ENCODE results near the gene EDAR.

The EDAR gene

DNA sequence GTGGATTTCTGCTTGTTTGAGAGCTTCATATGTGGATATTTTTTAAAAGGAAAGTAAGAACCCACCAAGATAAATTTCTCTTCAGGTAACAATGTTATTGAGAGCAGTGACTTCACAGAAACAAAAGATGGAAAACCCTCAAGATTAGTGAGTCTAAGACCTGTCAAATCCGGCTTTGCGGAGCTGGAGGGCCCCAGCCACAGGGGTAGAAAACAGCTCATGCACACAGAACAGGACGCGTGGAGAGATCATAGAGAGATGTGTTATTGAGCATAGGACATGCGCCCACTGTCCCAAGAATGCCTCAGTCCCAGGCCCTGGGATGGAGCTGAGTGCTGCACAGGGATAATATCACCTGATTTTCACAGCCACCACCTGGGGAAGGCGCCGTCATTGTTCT is 21.3 kb downstream of the EDAR start:
- DNase-seq (ENCODE audit: low spot score), result no peak

DNA sequence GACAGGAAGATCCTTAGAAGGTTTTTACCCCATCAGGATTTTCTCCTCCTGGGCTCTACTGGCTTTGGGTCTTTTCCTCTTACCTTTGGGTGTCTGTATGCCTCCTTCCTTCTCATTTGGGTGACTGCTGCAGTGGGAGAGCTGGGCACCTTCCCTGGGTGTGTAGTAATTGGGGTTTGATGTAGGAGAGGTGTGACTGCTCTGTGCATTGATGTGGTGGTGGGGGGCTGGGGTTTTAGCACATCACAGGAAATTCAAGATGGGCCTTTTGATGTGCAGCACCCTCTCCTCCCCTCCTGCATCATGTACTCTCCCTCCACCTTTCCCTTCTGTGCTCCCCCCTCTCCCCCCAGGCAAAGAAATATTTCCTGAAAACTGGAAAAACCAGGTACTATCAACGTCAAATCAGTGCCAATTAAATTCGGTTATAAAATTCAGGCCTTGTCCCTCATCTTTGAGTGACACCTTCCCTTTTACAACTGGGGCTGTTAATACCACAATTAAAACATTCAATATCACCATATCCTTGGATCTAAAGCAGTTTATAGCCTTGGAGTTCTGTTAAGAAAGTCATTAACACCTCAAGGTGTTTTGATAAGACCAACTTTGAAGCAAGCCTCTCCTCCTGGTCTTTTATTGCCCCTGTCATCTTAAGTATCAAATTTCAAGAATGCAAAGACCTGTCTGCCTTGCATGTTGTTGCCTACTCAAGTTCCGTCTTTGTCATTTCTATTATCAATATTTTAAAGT is 23.3 kb downstream of the EDAR start:
- DNase-seq (ENCODE audit: low spot score), result no peak

DNA sequence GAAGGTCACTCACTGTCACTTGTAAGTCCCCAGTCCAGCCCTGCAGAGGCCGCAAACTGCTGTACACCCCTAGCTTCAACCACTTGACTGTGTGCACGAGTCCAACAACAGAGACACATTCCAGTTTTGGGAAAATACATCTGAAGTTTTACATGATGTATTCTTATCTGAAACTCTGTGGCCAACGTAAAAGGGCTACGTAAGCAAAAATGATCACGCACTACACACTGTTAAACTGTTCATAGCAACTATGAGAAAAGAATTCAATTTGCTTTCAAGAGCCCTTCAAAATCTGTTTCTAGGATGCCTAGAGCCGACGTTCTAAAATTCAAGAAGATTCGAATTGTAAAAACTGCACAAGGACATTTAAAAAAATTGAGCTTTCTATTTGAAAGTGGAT is 26.0 kb downstream of the EDAR start:
- no peak for DNase-seq (ENCODE audit: low spot score)

DNA sequence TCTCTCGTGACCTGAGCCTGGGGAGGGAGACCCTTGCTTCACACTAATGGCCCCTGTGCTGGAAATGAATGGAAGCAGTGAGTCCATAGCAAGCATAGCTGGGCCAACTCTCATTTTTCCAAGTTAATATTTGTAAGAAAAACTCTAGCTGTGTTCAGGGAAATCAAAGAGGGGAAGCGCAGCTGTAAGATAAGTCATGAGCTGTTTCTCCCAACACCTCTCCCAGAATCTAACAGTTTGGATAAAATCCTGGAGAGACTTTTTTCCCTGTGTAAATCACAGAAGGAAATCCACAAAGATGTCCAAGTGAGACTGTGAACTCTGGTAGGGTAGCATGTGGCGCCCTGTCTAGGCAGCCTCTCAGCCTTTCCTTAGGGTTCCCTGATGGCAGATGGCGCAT is 27.2 kb downstream of the EDAR start:
- no peak for DNase-seq (ENCODE audit: low spot score)

DNA sequence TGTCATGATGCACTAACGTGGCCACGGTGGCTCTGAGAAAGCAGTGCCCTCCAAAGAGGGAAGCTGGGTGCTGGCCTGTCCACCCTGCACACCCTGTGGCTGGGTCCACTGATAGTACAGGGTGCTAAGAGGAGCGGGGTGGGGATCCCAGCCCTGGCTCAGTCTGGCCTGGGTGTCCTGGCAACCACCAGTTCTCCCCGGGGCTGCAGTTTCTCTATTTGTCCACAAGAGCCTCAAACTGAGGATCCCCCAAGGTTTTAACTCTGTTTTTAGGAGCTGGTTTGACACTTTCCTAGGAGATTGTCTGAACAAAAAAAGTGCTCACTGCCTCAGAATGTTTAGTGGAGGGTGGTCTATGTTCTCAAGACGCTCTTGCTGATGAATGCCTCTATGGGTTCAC is 29.0 kb downstream of the EDAR start:
- no peak for DNase-seq (ENCODE audit: low spot score)

DNA sequence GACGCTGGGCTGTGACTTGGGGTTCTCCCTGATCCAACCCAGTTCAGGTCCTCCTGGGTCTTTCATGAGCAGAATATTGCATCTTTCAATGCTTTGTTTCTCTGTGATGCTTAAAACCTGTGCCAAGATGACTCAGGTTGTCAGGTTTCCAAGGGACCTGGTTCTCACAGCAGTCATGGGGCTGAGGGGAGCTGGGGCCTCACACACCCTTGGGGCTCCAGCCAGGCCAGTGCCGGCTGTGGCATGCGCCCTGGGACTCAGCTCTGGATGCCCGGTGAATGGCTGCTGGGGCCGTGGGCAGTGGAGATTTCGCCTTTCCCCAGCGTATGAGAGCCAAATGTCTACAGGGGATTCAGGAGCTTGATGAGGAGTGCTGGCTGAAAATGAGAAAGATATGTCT is 29.6 kb downstream of the EDAR start:
- no peak for DNase-seq (ENCODE audit: low spot score)

DNA sequence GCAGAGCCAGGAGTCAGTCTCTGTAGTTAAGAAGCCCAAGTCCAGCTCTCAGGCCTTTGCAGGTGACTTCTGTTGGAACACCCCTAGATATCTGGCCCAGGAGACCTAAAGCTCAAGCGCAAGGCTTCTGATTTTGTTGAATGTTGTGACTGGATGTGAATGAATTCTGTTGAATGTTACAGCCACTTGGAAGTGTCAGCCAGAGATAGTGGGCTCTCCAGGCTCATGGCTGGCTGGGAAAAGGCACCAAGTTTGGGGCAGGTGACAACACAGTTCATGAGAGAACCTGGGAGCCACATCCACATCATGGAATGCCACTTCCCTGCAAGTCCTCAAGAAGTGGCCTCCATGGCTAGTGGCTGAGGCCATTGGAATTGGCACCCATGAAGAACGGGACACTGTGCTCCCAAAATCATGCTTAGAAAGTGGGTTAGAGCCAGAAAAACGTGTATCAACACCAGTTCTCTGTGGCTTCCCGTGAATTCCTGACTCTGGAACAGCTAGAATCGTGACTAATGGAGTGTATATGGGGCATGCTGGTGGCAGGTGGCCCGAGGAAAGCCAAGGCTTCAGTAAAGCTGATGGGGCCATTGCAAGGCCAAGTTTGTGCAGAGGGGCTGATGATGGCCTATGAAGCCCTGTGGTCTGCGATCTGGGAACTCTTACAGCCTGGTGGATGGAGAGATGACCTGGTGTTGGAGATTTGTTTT is 30.2 kb downstream of the EDAR start:
- DNase-seq (ENCODE audit: low spot score), result no peak

DNA sequence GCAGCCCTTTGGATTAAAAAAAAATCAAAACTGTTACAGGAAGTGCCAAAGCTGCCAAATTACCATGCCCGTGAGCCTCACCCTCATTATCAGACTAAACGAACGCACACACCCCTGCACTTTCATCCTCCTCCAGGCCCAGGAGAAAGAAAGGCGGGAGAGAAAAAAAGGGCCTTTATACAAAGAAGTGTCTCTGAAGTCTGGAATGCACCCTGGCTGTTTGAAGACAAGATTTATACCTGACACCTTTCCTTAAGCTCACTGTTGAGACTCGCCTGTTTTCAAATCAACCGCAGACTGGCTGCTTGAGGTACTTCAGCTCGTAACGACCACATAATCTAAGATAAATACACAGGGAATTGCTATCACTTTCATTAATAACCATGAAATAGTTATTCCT is 31.0 kb downstream of the EDAR start:
- no peak for DNase-seq (ENCODE audit: low spot score)

DNA sequence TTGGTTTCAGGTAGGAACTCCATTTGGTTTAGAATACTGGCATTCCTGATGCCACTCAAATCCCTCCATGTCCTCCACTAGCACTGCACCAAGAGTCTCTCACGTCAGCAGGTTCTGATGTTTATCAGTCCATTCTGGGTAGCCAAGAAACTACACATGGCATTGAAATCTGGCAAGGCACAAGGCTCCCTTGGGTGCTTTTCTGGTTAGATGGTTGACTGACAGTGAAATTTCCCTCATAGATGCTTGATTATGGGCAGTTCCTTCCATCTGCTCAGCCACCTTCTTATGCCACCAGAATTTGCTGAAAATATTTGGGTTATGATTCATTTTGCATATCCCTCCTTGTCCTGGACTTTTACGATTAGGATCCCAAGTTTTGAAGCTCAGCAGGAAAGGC is 32.6 kb downstream of the EDAR start:
- no peak for DNase-seq (ENCODE audit: low spot score)

DNA sequence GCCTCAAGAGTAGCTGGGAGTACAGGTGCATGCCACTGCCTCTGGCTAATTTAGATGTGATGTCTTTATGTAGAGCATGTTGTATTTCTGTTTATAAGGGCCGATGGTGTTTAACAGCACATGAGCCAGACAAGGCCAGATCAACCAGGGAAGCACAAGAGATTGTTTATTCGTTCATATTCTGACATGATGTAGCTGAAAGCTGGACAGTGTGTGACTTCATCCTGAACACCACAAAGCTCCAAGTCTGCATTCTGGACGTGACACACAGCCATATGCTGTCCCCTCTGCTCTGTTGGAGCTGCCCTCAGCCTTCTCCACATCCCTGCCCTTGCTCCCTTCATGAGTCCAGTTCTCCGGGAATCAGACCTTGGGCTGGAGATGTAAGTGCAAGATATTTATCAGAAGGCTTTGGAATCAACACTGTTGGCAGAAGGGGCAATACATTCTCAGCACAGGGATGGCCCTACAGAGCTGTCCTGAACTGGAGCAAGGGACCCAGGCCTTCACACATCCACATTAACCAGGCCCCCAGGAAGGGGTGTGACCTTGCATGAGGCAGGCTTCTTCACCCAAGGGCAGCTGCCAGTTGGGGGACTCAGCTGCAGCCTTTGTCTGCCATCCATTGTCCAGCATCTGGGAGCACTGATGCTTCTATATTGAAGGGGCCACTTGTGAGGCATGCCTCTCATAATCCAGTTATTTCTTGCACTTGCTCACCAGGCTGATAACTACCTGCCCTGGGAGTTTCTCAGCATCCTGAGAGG is 38.5 kb downstream of the EDAR start:
- no peak for DNase-seq (ENCODE audit: low spot score)

DNA sequence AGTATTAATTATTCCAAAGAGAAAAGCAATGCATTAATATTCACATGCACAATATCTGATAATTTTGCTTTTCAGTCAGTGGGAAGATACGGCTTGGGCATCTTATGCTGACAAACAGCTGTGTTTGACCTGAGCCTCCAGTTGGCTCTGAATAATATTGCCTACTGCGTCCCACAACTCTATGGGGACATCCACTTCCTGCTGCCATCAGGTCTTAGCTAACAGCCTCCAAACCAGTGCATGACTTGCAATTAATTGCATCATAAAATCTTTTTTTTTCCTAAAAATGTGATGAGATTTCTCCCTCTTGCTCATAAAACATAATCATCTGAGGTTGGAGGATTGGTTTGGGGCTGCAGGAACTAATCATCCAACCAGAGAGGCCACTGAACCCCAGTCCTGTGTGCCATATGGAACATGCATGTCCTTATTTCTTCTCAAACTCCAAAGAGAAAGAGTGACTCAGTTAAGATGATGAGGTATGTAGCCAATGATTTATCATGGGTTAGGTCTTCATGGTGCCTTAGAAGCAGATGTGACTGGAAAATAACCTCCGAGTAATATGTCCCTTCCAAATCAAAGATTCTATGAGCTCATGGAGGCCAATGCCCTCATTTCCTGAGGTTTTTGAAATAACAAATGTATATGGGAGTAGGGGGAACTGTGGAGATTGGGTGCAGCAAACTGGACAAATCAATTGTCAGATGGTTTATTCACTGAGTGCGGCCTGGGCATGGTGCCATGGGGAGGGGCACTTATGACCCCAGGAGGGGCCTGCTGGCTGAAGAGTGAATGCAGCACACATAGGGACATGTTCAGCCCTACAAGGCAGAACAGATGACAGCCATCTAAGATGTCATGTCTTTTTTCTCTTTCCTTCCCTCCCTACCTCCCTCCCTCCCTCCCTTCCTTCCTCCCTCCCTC is 39.4 kb downstream of the EDAR start:
- DNase-seq (ENCODE audit: low spot score), result no peak

DNA sequence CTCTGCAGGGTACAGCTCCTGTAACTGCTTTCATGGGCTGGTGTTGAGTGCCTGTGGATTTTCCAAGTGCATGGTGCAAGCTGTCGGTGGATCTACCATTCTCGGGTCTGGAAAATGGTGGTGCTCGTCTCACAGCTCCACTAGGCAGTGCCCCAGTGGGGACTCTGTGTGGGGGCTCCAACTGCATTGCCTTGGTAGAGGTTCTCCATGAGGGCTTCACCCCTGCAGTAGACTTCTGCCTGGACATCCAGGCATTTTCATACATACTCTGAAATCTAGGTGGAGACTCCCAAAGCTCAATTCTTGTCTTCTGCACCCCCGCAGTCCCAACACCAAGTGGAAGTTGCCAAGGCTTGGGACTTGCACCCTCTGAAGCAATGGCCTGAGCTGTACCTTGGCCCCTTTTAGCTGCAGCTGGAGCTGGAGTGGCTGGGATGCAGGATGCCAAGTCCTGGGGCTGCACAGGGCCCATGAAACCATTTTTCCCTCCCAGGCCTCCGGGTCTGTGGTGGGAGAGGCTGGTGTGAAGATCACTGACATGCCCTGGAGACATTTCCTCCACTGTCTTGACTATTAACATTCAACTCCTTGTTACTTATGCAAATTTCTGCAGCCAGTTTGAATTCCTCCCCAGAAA is 41.6 kb downstream of the EDAR start:
- no peak for DNase-seq (ENCODE audit: low spot score)

DNA sequence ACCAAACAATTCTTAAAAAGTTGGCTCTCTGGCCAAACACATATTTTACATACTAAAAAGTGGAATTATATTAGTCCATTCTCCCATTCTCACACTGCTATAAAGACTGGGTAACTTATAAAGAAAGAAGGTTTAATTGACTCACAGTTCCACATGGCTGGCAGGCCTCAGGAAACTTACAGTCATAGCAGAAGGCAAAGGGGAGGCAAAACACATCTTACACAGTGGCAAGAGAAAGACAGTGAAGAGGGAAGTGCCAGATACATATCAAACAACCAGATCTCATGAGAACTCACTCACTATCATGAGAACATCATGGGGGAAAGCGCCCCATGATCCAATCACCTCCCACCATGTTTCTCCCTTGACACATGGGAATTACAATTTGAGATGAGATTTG is 42.6 kb downstream of the EDAR start:
- DNase-seq (ENCODE audit: low spot score), result no peak

DNA sequence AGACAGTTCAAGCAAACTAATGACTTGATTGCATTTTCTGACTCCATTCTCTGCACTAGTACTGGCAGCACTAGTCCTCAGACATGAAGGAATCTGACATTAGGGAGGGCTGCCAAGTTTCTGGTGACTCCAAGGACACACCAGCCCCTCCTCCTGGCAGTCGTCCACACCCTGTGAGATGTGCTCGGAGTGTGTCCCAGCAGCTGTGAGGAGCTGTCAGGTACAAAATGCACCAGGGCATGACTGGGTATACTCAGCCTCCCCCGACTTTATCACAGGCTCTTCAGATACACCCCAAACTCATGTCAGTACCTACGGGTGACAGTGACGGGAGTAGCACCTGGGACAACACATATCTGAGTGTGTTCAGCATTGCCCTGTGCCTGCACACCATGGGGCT is 43.1 kb downstream of the EDAR start:
- DNase-seq (ENCODE audit: low spot score), result no peak

DNA sequence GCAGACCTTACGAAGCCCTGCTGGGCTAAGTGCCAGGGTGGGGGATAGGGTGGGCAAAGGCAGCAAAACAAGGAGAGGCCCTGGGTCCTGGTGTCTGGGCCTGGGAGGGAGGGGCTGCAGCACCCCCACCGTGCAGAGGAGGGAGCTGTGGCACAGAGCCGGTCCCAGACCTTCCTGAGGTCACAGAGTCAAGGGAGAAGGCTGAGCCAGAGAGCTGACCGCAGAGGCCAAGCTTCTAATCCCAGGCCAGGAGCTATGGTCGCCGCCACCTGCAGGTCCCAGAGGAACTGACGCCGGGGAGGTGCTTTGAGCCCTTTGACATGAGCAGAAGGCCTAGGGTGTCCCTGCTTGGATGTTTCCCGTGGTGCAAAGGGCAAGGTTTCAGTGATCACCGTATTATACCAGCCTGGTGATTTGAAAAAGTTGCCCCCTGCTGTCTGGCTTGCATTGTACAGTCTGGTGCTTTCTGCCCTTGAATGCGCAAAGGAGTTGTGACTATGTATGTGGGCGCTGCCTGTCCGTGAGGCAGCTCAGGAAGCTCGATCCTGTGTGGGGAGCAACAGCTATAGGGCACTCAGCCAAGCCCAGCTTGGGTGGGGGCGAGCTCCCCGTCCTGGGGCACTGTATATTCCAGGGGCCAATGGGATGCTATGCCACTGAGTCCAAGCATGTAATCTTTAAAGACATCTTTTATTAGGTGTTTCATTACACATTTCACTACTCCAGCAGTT is 44.3 kb downstream of the EDAR start:
- DNase-seq (ENCODE audit: low spot score), result no peak

DNA sequence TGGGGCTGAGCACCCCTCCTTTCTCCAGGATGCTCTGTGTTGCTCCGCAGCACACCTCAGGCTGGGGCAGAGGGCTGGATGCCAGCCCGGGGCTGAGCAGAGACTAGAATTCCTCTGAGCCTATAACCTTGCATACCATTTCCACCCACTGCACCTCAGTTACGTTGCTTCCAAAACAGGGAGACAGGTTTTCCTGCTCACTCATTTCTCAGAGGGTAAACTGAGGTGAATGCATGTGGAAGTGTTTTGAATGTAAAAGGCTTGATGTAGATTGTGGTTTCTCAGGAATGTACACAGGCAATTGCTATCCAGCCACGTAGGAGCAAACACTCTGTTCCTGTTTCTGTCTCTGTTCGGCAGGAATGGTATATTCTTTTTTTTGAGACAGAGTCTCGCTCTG is 45.3 kb downstream of the EDAR start:
- no peak for DNase-seq (ENCODE audit: low spot score)

DNA sequence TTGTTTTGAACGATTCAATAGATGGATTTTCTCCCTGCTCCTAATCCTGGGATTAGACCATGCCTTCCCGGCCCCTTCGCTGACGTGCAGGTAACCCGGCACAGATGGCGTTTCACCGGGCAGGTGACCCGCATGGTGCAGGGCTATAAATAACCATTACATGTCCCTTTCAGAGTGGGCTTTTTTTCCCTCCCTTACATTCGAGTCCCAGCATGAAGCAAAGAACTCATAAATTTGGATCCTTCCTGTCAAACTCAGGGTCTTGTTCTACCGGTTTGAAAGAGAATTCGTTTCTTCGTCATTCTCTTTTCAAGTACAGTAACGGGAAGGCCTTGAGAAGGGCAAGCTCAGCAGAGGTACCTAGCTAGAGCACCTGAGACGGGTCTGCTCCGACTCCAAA is 46.1 kb downstream of the EDAR start:
- DNase-seq (ENCODE audit: low spot score), result no peak

DNA sequence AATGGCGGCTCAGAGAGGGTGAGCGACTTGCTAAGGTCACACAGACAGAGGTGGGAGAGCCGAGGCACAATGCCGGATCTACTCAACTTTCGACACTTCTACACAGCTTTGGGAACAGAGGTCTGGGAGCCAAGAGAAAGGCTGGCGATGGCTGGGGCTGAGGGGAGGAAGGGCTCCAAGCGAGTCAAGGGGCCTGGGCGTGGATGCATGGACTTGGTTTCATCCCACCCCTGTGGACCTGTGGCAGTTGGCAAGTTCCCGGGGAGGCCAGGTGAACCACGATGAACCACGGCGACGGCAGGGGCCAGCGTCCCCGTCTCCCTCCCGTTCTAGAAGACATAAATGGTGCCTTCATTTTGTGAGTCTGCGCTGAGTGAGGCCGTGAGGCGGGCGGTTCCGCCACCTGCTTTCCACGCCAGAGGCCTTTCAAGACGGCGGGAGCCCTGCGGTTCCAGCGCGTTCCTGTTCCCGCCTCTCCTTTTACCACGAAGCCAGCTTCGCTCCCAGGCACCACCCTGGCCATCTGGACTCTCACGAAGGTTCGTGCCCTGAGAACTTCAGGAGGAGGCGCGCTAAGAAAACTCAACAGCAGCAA is 46.7 kb downstream of the EDAR start:
- no peak for DNase-seq (ENCODE audit: low spot score)

DNA sequence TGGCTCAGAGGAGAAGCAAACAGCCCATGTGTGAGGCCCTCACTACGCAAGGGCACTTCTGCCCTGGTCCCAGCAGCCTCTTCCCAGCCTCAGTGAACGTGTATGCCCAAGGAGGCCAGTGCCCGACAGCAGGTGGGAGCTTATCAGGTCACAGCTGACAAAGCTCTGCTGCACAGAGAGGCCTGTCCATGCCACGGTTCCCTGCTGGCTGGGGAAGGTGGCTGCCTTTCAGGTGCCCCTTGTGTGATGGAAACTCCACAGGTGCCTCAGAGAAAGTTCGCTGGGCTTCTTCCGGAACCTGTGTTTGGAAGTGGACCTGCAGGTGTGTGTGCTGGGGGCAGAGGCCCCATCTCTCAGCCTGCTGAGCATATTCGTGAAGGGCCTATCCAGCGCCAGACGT is 47.3 kb downstream of the EDAR start:
- DNase-seq (ENCODE audit: low spot score), result no peak

DNA sequence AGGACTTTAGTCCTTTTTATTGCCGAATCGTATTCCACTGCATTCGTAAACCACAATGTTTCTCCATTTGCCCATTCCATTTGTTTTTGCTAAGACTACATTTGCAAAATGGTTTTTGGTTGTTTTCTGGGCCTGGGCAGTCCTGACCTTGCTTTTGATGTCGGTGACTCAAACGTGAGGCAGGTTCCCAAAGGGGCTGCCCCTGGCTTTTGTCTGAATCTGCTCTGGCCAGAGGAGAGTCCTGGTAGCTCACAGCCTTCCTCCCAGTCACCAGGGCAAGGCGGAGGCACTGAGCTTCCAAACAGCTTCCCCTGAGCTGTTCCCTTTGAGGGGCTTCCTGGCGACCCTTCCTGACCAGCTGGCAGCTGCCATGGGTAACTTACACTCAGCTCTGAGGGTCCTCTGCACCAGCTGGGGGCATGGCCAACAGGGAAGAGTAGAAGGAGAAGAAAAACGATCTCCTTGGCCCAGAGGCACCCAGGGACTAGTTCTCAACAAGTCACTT is 47.8 kb downstream of the EDAR start:
- no peak for DNase-seq (ENCODE audit: low spot score)

Measured in cerebellar cortex (tissue), 1 donor.